ENCODE results near the gene FGF2.

GRCh38 chr4:122823476-122823875 lies 3.2 kb upstream of the FGF2 start:
- no peak for TF ChIP-seq CTCF (IDR thresholded peaks at IDR 0.05)
- TF ChIP-seq IRF1 (CRISPR knock-in tag; IDR thresholded peaks at IDR 0.05): no peak
- TF ChIP-seq ZBTB43 (CRISPR knock-in tag; IDR thresholded peaks at IDR 0.05): no peak
- TF ChIP-seq ZNF512 (CRISPR knock-in tag; IDR thresholded peaks at IDR 0.05; ENCODE audit: borderline replicate concordance): no peak
- TF ChIP-seq E2F5 (CRISPR knock-in tag; IDR thresholded peaks at IDR 0.05): no peak
- TF ChIP-seq E2F4 (CRISPR knock-in tag; IDR thresholded peaks at IDR 0.05; ENCODE audit: borderline replicate concordance, low read depth): no peak
- no peak for TF ChIP-seq FOXJ3 (CRISPR knock-in tag; IDR thresholded peaks at IDR 0.05; ENCODE audit: borderline replicate concordance)
